GM12873 (cell line): ENCODE results near the gene C22orf31.

Experiments used
- TF ChIP-seq, protein P1 (sequence below): IDR thresholded peaks from 2 replicates; pipeline ENCODE4 v1.5.1; 2012; ENCODE audit warnings: low read depth, mild to moderate bottlenecking, moderate library complexity, low read length, control low read depth; ENCODE audit not compliant: insufficient read depth; ENCODE audit errors: missing control alignments

The C22orf31 gene

DNA sequence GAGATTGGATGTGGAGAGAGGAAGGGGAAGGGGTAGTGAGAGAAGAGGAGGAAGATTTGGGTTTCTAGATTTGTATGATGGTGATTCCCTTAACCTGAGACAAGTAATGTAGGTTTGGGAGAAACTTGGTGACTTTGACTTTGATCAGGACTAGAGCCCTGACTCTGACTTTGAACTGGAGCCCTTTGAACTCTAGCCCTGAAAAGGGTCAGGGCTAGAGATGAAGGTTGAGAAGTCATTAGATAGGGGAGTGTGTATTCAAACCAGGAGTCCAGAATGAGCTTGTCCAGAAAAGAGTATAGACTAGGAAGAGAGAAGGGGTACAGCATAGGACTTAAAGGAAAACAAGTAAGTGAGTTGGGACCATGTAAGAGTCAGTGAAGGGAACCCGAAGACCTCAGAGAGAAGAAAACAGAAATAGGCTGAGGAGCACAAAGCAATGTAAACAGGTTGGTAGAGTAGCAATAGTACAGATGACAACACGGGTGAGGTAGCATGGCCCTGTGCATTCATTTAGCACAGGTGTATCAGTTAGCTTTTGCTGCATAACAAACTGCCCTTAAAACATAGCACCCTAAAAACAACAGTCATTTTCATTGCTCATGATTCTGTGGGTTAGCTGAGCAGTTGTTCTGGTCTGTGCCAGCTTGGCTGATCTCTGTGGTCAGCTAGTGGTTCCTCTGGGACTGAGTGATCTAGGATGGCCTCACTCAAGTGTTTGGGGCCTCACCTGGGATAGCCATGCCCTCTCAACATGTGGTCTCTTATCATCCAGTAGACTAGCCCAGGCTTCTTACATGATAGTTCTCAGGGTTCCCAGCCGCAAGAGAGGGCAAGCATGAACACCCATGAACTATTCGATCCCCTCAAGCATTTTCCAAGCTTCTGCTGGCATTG is 43.1 kb downstream of the C22orf31 start:
- TF ChIP-seq, protein P1, sequence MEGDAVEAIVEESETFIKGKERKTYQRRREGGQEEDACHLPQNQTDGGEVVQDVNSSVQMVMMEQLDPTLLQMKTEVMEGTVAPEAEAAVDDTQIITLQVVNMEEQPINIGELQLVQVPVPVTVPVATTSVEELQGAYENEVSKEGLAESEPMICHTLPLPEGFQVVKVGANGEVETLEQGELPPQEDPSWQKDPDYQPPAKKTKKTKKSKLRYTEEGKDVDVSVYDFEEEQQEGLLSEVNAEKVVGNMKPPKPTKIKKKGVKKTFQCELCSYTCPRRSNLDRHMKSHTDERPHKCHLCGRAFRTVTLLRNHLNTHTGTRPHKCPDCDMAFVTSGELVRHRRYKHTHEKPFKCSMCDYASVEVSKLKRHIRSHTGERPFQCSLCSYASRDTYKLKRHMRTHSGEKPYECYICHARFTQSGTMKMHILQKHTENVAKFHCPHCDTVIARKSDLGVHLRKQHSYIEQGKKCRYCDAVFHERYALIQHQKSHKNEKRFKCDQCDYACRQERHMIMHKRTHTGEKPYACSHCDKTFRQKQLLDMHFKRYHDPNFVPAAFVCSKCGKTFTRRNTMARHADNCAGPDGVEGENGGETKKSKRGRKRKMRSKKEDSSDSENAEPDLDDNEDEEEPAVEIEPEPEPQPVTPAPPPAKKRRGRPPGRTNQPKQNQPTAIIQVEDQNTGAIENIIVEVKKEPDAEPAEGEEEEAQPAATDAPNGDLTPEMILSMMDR, result no peak

- TF ChIP-seq, protein P1, result no peak
These were observed 45.3 kb downstream of the C22orf31 start for GRCh38 chr22:29016067-29016938.

DNA sequence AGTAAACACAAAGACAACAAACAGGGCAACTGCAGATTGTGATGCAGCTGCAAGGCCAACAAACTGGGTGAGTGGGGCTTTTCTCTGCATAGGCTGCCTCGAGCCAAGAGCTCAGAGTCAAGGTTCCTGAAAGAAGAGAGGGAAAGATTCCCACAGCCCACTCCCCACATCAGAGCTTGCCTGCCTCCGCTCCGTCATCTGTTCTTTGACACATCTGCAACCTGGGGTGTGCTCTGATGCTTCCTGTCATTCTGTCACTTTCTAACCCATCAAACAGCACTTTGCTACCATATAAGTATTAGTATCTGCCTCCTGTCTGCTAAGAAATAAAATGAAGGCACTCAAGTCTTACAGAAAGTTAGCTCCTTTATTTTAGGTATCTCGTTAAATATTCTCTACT is 46.9 kb downstream of the C22orf31 start:
- TF ChIP-seq, protein P1, result no peak

DNA sequence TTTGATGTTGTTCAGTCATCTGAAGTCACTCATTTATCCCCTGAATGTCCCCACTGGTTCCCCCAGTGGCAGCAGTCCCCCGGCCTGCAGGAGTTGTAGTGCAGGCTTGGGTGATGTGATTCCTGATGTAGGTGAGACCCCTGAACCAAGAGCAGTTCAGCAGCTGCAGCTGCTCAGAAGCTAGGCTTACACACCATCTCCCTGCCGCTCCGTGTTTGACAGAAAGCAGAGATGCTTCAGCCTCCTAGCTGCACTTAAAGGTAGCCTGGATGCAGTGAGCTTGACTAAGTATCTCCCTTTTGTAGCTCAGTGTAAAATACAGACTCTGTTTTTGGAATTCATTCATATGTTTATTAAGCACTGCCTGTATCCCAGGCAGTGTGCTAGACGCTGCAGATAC is 47.3 kb downstream of the C22orf31 start:
- TF ChIP-seq, protein P1, result no peak

DNA sequence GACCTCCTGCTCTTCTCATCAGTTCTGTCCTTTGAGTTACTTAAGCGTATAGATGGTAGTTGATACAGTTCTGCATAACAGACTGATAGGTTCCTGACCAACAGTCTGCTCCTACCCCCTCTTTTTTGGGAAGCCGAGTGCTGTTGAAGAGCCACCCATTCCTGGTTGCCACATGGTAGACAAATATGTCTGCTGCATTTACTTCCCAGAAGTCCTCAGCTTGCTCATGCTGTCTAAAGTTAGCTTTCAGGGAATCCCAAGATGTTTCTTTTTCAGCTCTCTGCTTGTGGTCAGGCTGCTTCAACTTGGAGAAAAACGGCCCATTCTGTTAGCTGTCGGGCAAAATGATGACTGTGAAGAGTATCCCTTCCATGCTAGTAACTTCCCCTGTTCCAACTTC is 48.7 kb downstream of the C22orf31 start:
- TF ChIP-seq, protein P1, result no peak

DNA sequence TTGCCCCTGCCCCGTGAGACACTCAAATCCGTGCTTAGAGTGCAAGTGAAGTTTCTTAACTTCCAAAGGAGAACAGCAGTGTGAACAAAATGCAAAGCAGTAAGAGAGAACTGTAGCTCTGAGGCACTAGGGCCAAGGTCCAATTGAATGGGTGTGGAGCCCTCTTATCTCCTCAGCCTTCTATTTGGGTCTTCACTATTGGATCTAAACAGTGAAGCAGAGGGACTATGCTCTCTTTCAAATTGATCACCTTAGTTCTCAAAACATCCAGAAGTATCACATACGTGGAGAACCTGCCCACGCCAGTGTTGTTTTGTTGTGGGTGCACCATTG is 49.6 kb downstream of the C22orf31 start:
- TF ChIP-seq, protein P1, result no peak
